Stimulated activated CD8-positive, alpha-beta memory T cell treated with anti-CD3 and anti-CD28 coated beads, Interleukin-15, amount 100 ng/mL, for 24 hours (primary cell): ENCODE results near the gene MAN1B1.

Experiments
- DNase-seq: peaks from one replicate; pipeline ENCODE4 v3.0.0-alpha.2; 2020; ENCODE audit warnings: low read depth

Gene MAN1B1

DNA sequence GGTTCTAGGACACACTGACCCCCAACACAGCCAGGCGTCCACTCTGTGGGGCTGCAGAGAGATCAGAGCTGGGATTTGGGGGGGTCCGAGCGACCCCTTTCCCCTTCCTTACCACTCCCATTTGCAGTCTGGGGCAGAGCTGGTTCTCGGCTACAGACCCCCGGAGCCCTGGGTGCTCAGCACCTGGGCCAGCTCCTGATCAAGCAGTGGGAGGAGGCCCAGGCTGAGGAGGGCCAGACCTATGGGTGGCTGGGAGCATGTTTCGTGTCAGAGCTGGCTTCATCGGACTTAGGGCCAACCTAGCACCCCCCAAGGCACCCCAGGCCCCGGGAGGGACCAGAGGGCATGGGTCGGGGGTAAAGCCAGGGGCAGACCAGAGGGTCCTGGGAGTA is 59.7 kb downstream of the MAN1B1 start:
- DNase-seq, result no peak

DNA sequence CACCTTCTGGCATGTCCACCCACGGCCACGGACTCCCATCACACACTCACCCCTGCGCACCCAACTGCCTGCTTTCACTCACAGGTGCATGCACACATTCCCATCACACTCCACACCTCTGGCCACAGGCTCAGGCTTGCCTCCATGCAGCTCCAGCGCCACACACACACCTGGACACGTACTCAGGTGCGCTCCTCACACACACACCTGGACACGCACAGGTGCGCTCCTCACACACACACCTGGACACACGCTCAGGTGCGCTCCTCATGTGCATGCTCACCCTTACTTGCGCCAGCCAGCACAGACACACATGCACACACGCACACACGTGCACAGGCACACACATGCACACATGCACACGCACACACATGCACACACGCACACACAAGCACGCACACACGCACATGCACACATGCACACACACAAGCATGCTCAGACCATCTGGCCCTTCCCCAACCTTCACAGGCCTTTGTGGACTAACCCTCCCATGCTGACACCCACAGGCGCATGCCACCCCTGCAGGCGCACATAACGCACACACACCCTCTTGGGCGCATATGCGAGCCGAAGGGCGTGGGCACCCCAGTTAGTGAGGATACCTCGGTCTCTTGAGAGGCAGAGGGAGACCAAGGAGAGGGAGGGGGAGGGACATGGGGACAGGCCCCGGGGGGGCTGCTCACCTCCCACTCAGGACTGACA is 60.5 kb downstream of the MAN1B1 start:
- DNase-seq, result no peak

DNA sequence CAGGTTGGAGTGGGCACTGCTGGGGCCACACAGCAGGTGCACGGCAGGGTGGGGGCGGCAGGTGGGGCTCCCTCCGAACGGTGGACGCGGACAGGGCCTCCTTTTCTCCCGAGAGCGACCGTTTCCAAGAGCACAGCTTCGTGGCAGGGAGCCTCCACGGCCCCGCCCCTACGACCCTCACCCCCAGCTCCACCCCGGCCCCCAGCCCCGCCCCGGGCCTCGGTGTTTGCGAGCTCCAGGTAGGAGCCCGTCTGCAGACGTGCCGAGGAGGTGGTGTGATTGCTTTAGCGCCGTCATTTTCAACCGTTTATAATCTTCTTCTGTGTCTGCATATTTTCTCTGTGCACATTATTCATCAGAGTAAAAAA is 61.0 kb downstream of the MAN1B1 start:
- no peak for DNase-seq

DNA sequence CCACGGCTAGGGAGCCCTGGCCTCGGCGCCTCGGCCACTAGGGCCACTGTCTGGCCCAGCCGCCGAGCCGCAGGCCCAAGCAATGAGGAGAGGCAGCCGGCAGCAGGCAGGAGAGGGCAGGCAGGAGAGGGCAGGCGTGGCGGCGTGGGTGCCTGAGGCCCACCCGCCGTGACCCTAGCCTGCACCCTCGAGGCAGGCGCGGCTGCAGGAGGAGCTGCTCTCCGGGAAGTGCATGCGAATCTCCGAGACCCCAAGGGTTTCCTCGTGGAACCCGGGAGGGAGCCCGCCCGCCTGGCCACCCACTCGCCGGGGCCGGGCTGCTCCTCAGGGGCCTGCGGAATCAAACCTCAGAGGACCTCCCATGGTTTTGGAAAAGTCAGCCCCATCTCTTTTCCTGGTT is 61.5 kb downstream of the MAN1B1 start:
- DNase-seq, result no peak

GRCh38 chr9:137148661-137149060 is 61.9 kb downstream of the MAN1B1 start:
- no peak for DNase-seq

- no peak for DNase-seq
Measured at GRCh38 chr9:137149363-137149762, 62.6 kb downstream of the MAN1B1 start.

DNA sequence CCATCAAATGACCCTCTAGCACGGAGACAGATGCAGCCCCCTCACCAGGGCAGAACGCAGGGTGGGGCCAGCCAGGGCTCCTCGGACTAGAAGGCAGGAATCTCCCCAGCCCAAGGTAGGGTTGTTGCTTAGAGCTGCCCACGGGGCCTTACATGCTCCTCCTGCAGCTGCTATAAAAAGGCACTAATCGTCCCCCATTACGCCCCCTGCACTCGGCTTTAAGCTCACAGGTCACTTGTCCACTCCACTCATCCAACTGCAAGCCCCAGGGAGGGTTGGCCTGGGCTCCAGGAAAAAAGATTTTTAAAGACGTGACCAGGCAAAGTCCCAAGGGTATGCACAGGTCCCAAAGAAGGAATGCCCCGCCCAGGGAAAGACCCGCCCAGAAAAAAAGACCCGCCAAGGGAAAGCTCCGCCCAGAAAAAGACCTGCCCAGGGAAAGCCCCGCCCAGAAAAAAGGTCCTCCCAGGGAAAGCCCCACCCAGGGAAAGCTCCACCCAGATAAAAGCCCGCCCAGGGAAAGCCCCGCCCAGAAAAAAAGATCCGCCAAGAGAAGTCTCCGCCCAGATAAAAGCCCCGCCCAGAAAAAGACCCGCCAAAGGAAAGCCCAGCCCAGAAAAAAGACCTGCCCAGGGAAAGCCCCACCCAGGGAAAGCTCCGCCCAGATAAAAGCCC is 63.3 kb downstream of the MAN1B1 start:
- DNase-seq, result no peak

GRCh38 chr9:137150617-137151457 is 64.1 kb downstream of the MAN1B1 start:
- no peak for DNase-seq

DNA sequence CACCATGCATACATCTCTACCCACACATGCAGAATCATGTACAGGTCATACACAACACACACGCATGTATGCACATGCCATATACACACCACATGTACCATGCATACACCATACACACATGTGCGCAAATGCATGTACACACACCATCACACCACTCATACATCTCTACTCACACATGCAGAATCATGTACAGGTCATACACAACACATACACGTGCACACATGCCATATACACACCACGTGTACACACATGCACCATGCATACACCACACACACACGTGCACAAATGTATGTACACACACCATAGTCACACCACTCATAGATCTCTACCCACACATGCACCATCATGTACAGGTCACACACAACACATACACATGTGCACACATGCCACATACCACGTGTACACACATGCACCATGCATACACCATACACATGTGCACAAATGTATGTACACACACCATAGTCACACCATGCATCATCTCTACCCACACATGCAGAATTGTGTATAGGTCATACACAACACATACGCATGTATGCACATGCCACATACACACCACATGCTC is 66.1 kb downstream of the MAN1B1 start:
- no peak for DNase-seq

GRCh38 chr9:137156567-137157375 is 70.0 kb downstream of the MAN1B1 start:
- DNase-seq, result peak; percentile 43

- no peak for DNase-seq
Measured at GRCh38 chr9:137157618-137158415, 71.0 kb downstream of the MAN1B1 start.

- no peak for DNase-seq
Measured at GRCh38 chr9:137158625-137159024, 71.8 kb downstream of the MAN1B1 start.
